GM10266 (cell line): Measurements from ENCODE around the gene ITIH4.

Source experiments
- DNase-seq: peaks from one replicate; pipeline ENCODE4 v3.0.0; 2012; ENCODE audit errors: extremely low spot score
- TF ChIP-seq, protein P1 (sequence below): IDR thresholded peaks from 2 replicates; pipeline ENCODE4 v1.5.1; 2012; ENCODE audit warnings: mild to moderate bottlenecking, low read depth; ENCODE audit not compliant: control insufficient read depth, insufficient read depth; ENCODE audit errors: missing control alignments

The ITIH4 gene

DNA sequence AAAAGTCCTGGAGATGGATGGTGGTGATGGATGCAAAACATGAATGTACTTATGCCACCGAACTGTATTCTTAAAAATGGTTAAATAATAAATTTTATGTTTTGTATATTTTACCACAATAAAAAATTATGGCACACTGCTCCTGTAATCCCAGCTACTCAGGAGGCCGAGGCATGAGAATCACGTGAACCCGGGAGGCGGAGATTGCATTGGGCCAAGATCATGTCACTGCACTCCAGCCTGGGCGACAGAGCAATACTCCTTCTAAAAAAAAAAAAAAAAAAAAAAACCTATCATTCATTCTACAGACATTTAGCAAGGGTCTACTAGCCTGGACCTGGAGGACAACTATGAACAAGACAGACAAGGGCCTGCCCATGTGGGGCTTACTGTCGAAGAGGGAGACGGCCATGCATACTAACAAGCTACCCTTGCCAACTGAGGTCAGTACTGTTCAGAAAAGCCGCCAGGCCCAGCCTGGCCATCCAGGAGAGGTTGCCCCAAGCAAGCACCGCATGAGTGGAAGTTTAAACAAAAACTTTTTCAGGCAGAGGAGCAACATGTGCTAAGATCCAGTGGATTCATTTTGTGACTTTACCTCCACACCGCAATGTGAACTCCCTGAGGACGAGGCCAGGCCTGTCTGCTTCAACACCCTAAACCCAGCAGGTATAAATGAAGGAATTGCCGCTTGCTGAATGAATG is 57.0 kb downstream of the ITIH4 start:
- DNase-seq, result no peak
- TF ChIP-seq, protein P1, sequence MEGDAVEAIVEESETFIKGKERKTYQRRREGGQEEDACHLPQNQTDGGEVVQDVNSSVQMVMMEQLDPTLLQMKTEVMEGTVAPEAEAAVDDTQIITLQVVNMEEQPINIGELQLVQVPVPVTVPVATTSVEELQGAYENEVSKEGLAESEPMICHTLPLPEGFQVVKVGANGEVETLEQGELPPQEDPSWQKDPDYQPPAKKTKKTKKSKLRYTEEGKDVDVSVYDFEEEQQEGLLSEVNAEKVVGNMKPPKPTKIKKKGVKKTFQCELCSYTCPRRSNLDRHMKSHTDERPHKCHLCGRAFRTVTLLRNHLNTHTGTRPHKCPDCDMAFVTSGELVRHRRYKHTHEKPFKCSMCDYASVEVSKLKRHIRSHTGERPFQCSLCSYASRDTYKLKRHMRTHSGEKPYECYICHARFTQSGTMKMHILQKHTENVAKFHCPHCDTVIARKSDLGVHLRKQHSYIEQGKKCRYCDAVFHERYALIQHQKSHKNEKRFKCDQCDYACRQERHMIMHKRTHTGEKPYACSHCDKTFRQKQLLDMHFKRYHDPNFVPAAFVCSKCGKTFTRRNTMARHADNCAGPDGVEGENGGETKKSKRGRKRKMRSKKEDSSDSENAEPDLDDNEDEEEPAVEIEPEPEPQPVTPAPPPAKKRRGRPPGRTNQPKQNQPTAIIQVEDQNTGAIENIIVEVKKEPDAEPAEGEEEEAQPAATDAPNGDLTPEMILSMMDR, result no peak

DNA sequence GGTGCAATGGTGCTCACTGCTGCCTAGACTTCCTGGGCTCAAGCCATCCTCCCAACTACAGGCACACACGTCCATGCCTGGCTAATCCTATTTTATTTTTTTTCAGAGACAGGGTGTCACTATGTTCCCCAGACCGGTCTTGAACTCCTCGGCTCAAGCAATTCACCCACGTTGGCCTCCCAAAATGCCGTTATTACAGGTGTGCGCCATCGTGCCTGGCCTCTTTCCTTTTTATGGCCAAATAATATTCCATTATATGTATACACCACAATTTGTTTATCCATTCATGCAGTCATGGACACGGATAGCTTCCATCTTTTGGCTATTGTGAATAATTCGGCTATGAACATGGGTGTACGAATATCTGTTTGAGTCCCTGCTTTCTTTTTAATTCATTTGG is 58.8 kb downstream of the ITIH4 start:
- DNase-seq, result no peak
- TF ChIP-seq, protein P1, result no peak

DNA sequence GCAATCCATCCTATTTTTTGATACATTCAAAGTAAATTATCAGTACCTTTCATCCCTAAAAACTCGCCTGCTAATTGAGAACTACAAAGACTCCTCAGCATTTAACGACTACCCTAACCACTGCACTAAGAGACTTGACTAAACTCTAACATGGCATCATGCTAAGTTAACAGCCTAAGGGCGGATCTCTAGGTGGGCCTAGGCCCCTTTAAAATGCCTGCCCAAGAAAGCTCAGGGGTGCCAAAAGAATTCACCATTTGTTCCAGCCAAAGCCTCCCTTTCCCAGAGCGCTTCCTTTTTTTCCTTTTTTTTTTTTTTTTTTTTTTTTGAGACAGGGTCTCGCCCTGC is 59.2 kb downstream of the ITIH4 start:
- DNase-seq, result no peak
- TF ChIP-seq, protein P1, result no peak

DNA sequence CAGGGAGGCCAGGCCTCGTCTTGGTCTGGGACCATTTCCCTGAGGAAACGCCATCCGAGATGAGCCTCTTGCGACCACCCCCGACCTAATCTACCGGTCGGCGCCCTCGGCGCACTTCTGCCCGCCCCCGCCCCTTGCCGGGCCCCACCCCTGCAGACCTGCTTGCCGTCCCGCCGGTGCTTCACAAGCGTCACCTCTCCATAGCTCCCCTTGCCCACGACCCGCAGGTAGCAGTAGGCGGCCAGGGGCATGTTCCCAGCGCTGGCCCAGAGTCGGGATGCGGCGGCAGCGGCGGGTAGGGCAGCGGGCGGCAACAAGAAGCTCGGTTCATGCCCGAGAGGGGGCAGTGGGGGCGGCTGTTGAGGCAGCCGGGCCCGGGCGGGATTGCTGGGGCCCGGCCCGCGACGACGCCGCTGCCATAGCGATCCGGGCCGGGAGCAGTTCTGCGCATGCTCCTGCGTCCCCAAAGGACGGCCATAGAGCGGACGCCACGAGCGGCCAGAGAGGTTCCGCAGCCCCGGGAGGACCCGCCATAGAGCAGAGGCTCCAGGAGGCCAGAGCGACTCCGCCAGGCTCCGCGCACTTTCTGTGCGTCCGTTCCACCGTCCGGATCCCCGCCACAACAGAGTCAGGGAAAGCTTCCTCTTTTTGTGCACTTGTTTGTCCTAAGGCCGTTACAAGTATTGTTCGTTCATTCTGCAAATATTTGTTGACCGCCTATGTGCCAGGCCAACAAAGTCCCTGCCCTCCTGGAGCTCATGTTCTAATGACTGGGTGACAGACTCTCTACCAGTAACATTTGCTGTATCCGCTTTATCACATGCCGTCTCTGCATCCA is 59.8 kb downstream of the ITIH4 start, which contains the start of gene NEK4:
TSS of gene NEK4 (minus strand) at position 445 of the 838 bp plus-strand sequence. CDS start at position 251, 194 bp downstream.
- TF ChIP-seq, protein P1, result no peak
- peak; percentile 92 for DNase-seq

DNA sequence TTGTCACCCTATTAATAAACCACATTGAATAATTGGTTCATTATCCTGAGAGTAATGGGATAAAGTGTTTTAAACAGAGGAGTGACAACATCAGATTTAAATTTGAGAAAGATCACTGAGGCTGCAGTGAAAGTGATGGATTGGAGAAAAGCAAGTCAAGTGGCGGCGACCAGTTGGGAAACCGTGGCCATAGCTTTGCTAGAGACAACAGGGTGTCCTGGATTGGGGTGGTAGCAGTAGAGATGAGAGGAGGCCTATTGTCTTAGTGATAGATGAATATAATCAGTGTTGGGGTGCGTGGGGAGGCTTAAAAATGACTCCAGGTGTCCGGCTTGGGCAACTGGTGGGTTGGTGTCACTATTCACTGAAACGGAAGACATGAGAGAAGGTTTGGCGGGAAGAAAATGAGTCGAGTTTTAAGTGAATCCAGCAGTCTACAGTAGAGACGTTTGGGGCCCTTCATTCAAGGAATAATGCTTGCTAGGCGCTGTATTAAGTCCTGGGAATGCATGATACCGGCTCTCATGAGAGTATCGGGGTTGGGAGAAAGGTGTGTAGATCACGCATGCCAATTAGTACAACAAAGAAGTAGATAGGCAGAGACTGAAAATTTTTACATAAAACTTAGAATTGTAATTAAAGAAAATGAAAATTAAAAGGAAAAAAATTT is 60.6 kb downstream of the ITIH4 start:
- no peak for DNase-seq
- TF ChIP-seq, protein P1, result no peak

DNA sequence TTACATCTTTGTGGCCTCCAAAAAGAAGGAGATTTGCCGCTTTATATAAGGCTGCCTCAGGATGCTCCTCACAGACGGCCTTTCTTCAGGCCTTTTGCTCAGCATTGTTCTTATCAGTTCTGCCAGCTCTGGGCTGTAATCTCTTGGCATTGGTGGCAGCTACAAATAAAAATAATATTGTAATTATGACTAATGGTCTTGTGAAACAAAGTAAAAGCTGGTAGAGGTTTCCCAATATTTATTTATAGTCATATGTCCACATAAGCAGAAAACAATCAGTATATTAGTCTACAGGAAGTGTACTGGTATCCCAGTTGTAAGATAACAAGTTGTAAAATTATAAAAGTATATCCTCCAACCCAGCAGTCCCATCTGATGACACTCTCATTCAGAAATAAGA is 67.0 kb downstream of the ITIH4 start:
- TF ChIP-seq, protein P1, result no peak
- DNase-seq, result no peak
